GM12801 (cell line): ENCODE measurements around the gene TMEM106B.

Experiments
- TF ChIP-seq, protein P1 (sequence below): IDR thresholded peaks from one replicate; pipeline ENCODE4 v1.5.1; 2011; ENCODE audit warnings: control low read depth; ENCODE audit not compliant: insufficient read length; ENCODE audit errors: extremely low read depth

The TMEM106B gene

GRCh38 chr7:12256090-12256489 is 45.0 kb downstream of the TMEM106B start:
- TF ChIP-seq, protein P1, sequence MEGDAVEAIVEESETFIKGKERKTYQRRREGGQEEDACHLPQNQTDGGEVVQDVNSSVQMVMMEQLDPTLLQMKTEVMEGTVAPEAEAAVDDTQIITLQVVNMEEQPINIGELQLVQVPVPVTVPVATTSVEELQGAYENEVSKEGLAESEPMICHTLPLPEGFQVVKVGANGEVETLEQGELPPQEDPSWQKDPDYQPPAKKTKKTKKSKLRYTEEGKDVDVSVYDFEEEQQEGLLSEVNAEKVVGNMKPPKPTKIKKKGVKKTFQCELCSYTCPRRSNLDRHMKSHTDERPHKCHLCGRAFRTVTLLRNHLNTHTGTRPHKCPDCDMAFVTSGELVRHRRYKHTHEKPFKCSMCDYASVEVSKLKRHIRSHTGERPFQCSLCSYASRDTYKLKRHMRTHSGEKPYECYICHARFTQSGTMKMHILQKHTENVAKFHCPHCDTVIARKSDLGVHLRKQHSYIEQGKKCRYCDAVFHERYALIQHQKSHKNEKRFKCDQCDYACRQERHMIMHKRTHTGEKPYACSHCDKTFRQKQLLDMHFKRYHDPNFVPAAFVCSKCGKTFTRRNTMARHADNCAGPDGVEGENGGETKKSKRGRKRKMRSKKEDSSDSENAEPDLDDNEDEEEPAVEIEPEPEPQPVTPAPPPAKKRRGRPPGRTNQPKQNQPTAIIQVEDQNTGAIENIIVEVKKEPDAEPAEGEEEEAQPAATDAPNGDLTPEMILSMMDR: no peak

GRCh38 chr7:12257582-12257981 is 46.5 kb downstream of the TMEM106B start:
- TF ChIP-seq, protein P1: no peak

DNA sequence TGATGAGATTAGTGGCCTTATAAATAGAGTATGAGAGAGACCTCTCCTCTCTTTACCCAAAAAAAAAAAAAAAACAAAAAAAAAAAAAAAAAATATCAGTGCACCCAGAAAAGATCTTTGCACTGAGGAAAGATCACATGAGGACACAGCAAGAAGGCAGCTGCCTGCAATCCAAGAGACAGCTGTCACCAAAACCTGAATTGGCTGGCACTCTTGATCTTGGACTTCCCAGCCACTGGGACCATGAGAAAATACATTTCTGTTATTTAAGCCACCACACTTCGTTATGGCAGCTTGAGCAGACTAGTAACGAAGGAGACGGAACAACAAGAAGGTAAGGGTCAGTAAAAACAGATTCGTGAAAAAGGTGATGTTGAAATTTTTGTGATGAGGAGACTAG is 47.0 kb downstream of the TMEM106B start:
- TF ChIP-seq, protein P1: no peak

DNA sequence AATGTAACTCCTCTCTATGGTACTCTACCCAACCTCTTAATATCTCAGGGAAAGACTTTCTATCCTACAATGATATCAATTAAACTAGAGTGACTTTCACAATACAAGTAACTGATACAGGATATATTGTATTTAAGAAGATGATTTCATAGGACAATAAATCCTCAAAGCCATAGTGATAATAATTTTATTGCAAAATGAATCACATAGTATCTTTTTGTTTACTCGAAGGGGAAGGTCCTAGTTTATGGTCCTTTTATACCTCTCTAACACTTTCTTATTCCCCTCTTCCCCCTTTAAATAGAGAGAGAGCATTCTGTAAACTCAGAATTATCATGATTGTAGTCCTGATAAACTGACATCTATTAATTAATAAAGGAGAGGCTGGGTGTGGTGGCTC is 56.4 kb downstream of the TMEM106B start:
- TF ChIP-seq, protein P1: no peak

GRCh38 chr7:12269100-12269895 is 58.2 kb downstream of the TMEM106B start:
- TF ChIP-seq, protein P1: no peak

GRCh38 chr7:12281038-12281437 is 69.9 kb downstream of the TMEM106B start:
- TF ChIP-seq, protein P1: no peak

- TF ChIP-seq, protein P1: no peak
Measured at GRCh38 chr7:12287901-12288300, 76.8 kb downstream of the TMEM106B start.

DNA sequence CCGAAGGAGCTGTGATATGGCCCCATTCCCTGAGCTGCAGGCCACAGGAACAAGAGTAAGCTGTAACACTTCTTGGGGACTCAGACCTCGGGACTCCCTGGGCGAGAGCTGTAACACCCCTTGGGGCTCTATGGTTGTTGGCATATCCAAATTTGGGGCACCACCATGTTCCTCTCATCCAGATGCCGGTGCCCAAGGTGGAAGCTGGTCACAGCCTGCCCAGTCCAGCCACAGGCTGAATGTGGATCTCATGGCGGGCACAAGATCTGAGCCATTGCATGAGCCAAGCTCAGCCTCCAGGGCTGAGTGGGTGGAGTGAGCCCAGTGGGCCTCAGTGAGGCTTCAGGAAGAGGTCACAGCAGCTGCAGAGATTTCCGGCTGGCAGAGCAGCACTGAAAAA is 78.9 kb downstream of the TMEM106B start:
- TF ChIP-seq, protein P1: no peak
